Activated naive CD4-positive, alpha-beta T cell (primary cell): ENCODE results near the gene CD79A.
A peak's percentile ranks its signal among the peaks of the same experiment; 100 is the strongest.

ENCODE experiments used
- DNase-seq, 4 experiments: peaks; one replicate each; lab custom pipeline; 2025; lab: John Stamatoyannopoulos, UW

CD79A gene

GRCh38 chr19:41883821-41884733 is 7.0 kb downstream of the CD79A start:
- peak; percentile 57 to 79 (median 69) for DNase-seq

DNA sequence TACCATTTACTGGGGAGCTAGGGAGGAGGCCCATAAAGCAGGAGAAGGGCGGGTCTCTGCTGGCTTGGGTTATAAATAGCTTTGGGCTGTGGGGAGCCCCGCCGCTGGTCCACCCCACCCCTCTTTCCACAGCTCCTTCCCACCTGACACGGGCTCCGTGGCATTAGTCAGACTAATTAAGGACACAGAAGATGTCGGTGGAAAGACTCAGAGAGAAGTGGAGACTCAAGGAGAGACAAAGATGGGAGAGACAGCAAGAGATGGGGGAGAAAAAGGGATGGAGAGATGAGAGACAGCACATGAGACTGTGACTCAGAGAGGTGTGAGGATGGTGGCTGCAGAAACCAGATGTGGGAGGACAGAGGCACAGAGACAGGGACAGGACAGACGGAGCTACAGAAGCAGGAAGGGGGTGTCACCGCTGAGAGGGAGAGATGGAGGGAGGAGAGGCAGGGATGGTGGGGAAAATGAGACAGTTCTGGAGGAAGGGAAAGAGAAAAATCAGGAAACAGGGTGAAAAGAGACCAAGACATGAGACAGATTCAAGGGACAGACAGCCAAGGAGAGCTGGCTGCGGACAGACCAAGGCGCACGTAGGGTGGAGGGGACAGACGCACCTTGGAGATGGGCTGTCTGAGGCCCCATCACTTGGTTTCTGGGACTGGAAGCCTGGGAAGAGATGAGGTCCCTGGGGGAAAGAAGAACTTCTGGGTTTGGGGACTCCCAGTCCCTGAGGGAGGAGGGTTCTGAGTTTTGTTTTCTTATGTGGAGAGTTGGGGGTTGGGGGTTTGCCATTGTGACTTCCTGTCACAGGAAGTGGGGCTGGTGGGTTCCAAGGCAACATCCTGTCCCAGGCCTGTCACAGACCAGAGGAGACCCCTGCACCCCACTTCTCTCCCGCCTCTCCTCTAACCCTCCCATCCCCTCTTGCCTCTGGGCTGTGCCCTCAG is 10.0 kb downstream of the CD79A start:
- peak in 2 of 4 experiments; percentile 64 to 74 for DNase-seq

- DNase-seq: peak; percentile 49 to 83 (median 71)
Observed at GRCh38 chr19:41887711-41888382, 10.8 kb downstream of the CD79A start.

GRCh38 chr19:41888926-41889325 is 11.8 kb downstream of the CD79A start:
- no peak for DNase-seq

DNA sequence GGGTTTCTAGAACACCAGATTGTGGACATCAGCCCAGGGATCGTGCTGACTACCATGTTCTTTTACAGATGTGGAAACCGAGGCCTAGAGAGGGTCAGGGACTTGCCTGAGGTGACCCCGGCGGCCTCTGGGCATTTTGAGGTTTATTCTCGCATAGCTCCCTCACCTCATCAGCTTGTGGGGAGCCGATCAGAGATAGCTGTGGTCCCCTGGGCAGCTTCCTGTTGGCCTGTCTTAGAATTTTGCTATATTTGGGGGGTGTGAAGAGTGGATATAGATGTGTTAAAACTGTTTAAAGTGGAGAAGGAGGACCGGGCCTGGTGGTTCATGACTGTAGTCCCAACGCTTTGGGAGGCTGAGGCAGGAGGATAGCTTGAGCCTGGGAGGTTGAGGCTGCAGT is 12.8 kb downstream of the CD79A start:
- DNase-seq: no peak

GRCh38 chr19:41890936-41891335 is 13.9 kb downstream of the CD79A start:
- no peak for DNase-seq

DNA sequence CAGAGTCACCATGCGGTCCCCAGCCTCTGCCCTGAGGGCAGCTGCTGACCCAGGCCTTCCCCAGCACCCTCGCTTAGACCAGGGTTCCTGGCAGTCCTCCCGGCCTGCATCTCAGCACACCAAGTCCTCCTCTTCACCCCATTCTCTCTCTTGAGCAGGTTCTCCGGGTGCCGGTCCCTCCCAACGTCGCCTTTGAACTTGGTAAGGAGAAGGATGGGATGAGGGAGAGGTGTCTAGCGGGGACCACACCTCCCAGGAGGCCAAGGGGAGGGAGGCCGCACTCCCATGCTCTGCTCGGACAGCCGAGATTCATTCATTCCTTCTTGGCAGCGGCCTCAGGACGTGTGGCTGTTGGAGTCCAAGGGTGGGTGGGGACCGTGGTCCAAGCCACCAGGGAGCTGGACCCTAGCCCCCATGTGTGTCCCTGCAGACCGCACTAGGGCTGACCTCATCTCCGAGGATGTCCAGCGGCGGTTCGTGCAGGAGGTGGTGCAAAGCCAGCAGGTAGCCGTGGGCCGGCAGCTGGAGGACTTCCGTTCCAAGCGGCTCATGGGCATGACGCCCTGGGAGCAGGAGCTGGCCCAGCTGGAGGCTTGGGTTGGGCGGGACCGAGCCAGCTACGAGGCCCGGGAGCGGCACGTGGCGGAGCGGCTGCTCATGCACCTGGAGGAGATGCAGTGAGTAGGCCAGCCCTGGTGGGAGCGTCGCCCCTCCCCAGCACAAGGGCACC is 15.3 kb downstream of the CD79A start:
- no peak for DNase-seq

- peak in 1 of 4 experiments; percentile 38 for DNase-seq
Observed at GRCh38 chr19:41893899-41894298, 16.8 kb downstream of the CD79A start.

DNA sequence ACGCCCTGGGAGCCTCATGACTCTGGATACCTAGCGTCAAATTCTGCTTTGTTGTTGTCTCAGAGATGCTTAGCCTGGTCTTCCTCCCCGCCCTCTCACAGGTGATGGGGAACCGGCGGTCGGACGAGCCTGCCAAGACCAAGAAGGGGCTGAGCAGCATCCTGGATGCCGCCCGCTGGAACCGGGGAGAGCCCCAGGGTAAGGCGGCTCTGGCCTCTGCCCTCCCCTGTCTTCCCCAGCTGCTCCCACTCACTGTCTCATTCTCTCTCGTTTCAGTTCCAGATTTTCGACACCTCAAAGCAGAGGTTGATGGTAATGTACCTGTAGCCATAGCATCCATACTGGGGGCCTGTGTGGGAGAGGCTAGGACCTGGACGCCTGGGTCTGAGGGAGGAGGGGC is 17.3 kb downstream of the CD79A start:
- DNase-seq: no peak

- no peak for DNase-seq
Observed at GRCh38 chr19:41895745-41896580, 18.9 kb downstream of the CD79A start.

- DNase-seq: no peak
Observed at GRCh38 chr19:41896581-41896942, 19.5 kb downstream of the CD79A start.

DNA sequence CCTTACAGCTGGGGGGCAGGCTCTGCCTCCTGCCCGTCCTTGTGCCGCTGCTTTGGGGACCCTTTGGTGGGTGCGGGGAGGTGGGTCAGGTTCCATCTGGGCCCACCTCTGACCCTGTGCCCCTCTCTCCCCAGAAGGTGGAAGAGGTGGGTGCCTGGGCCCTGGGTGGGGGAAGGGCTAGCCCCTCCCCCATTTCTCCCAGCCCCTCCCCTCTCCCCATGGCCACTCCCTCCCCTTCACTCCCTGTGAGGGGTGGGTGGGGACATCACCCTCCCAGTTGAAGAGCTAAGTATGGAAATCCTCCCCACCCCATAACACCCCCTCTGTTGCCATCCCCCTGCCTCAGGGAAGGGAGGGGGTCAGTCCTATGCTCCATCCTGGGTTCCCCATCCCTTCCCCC is 20.1 kb downstream of the CD79A start:
- DNase-seq: no peak

DNA sequence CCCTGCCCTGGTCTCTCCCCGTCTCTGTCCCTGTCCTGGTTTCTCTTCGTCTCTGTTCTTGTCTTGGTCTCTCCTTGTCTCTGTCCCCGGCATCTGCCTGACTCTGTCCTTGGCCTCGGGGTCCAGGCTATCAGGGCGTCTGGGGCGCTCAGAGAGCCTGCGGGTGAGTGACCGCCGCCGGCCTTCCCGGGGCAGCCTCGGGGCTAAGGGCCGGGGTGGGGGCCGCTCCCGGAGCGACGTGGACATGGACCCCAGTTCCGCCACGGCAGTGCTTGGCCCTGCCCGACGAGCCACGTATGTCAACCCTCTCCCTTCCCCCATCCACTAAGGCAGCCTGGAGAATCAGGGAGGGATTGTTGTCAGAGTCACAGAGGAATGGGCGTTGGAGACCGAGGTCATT is 20.7 kb downstream of the CD79A start:
- no peak for DNase-seq

GRCh38 chr19:41898235-41898634 is 21.2 kb downstream of the CD79A start:
- no peak for DNase-seq

DNA sequence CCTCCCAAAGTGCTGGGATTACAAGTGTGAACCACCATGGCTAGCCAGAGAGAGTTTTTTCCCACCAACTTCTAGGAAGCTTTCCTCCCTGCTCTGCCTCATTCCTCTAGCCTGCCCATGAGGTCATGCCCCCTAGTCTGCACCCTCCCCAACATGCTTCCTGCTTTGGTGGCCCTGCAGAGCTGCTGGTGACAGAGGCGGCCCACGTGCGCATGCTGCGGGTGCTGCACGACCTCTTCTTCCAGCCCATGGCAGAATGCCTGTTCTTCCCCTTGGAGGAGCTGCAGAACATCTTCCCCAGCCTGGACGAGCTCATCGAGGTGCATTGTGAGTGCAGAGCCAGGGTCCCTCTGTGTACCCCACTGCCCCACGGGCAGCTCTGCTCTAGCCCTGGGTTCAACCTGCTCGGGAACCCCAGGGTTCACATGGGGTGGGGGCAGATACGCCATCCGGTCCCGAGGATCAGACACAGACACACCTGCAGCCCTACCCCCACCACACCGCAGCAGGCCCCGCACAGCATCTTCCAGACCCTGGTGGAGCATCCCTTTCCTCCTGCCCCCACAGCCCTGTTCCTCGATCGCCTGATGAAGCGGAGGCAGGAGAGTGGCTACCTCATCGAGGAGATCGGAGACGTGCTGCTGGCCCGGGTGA is 24.8 kb downstream of the CD79A start:
- no peak for DNase-seq

GRCh38 chr19:41902594-41902993 is 25.5 kb downstream of the CD79A start:
- no peak for DNase-seq

GRCh38 chr19:41903193-41903953 is 26.3 kb downstream of the CD79A start:
- DNase-seq: no peak

- no peak for DNase-seq
Observed at GRCh38 chr19:41904118-41904870, 27.2 kb downstream of the CD79A start.
